Measurements from ENCODE around the gene DNM1.

DNM1 gene

DNA sequence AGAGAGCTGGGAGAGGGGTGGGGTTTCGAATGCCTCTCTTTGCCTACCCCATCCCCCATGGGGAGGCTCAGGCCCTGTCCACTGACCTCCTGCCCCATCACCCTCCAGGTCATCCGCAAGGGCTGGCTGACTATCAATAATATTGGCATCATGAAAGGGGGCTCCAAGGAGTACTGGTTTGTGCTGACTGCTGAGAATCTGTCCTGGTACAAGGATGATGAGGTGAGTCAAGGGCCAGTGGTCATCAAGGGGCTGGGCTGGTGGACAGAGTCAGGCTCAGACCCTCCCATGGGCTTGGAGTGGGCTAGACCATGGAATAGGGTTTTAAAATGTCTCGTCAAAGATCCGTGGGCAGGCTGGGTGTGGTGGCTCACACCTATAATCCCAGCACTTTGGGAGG, 38.9 kb downstream of the DNM1 start:
- TF ChIP-seq, protein P1, sequence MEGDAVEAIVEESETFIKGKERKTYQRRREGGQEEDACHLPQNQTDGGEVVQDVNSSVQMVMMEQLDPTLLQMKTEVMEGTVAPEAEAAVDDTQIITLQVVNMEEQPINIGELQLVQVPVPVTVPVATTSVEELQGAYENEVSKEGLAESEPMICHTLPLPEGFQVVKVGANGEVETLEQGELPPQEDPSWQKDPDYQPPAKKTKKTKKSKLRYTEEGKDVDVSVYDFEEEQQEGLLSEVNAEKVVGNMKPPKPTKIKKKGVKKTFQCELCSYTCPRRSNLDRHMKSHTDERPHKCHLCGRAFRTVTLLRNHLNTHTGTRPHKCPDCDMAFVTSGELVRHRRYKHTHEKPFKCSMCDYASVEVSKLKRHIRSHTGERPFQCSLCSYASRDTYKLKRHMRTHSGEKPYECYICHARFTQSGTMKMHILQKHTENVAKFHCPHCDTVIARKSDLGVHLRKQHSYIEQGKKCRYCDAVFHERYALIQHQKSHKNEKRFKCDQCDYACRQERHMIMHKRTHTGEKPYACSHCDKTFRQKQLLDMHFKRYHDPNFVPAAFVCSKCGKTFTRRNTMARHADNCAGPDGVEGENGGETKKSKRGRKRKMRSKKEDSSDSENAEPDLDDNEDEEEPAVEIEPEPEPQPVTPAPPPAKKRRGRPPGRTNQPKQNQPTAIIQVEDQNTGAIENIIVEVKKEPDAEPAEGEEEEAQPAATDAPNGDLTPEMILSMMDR (conservative IDR thresholded peaks at IDR 0.05; ENCODE audit: low read depth), result no peak
- POLR2A ChIA-PET (ENCODE audit: low non-redundant PET), result no interaction called here
- CTCF ChIA-PET, result interaction anchor here (0.6 kb wide), 1 partner anchor 53 kb away, joined by 3 read pairs; no protein-coding TSS in a partner anchor
- no peak overlapping the region for H3K27ac ChIP-seq
- DNase-seq (ENCODE audit: low spot score), result no peak

DNA sequence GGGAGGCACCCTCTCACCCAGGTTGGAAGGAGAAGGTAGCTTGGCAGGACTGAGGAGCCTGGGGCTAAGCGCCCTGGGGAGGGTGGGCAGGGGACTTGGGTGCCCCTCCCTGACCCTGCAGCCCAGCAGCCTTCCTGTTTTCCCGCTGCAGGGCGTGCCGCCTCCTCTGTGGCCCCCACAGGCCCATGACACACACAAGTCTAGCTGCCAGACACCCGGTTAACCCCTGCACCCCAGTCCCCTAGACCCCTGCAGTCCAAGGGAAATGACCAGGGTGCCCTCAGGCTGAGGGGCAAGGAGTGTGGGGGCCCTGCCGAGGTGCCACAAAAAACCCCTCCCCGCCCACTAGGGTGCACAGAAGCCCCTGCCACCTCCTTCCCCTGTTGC, 39.6 kb downstream of the DNM1 start:
- no peak for DNase-seq (ENCODE audit: low spot score)
- H3K27ac ChIP-seq, result no peak overlapping the region
- POLR2A ChIA-PET (ENCODE audit: low non-redundant PET), result no interaction called here
- CTCF ChIA-PET, result interaction anchor here (0.6 kb wide), 1 partner anchor 597 kb away, joined by 3 read pairs; no protein-coding TSS in a partner anchor
- TF ChIP-seq, protein P1 (conservative IDR thresholded peaks at IDR 0.05; ENCODE audit: low read depth), result no peak

DNA sequence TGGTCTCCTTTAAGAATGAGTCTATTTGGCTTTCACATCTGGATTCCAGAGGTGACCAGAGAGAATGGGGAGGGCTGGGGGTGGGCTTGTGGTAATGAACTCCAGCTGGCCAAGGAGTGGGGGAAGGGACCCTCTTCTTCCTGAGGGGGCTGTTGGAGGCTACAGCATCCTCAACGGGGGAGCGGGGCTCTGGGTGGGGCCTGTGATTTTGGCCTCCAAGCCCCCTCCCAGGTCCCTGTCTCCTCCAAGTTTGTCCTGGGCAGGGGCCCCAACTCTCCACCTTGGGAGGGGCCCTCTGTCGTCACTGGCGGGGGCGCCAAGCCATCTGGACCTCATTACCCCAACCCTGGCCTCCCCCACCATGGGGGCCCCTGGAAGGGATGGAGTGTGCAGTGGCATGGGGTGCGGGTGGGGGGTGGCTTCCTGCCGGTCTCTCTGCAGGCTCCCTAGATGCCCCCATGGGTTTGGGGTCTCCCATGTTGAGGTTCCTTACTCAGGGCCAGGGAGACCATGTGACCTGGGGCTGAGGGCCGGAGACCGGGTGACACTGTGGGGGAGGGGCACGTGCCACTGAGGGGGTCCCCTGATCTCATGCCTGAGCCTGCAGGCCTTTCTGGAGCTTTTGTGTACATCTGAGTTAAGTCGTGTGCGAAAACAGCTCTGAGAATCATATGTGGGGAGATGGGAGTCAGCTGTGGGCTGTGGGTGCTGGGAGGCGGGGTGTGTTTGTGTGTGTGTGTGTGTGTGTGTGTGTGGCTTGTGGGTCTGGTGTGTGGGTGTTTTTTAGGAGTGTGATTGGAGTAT, 40.2 kb downstream of the DNM1 start:
- ChIA-PET CTCF (interaction anchor here (0.6 kb wide), 1 partner anchor 598 kb away, joined by 3 read pairs; no protein-coding TSS in a partner anchor), POLR2A (ENCODE audit: low non-redundant PET) (no interaction called here)
- no peak overlapping the region for H3K27ac ChIP-seq
- no peak for DNase-seq (ENCODE audit: low spot score)
- TF ChIP-seq, protein P1 (conservative IDR thresholded peaks at IDR 0.05; ENCODE audit: low read depth), result no peak

DNA sequence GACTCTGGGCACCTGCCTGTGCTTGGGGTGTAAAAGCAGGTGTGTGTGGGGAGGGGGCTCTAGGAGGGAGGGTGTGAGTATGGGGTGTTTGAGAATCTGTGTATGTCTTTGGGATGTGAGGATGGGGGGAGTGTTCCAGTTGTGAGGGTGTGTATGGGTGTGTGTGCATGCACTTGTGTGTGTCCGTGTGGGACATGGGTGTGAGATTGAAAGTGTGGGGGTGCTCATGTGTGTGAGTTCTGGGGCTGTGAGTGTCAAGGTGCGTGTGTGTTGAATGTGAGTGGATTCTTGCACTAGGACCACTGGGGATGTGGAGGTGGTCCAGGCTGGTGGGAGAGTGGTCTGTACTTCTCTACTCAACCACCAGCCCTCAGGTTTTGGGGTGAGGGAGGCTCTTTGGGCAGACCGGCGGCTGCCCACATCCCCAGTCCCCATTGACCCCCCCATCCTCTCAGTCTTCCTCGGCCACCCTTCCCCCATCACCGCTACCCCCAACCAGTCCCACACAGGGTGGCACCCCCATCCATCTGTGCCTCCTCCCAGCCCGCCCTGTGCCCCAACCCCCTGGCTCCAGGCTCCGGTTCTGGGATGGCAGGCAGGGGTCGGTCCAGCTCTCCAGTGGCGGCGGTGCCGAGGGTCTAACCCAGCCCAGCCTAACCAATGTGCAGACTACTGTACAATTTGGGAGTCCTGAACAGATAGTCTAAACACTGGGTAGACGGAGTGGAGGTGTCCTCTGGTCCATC, 41.1 kb downstream of the DNM1 start:
- no peak for DNase-seq (ENCODE audit: low spot score)
- peak overlapping the region; percentile 33 for H3K27ac ChIP-seq
- POLR2A ChIA-PET (ENCODE audit: low non-redundant PET), result no interaction called here
- CTCF ChIA-PET, result no interaction called here
- TF ChIP-seq, protein P1 (conservative IDR thresholded peaks at IDR 0.05; ENCODE audit: low read depth), result no peak

DNA sequence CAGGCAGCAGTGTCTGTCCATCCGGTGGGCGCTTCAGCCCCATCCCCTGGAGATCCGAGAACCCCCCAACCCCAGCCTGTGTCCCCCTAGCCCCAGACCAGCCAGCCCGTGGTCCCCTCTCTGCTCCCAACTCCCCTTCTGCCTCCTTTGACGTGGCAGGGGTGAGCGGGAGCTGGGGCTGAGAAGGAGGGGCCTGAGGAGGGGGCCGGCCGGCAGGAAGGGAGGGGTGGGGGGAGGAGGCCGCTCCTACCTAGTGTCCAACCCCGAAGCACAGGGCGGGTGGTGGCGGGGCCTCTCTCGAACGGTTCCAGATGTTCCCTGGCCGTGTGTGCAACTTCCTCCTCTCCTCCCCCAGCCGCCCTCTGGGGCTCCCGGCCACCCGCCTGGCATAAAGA, 41.7 kb downstream of the DNM1 start:
- H3K27ac ChIP-seq, result peak overlapping the region; percentile 33
- DNase-seq (ENCODE audit: low spot score), result no peak
- TF ChIP-seq, protein P1 (conservative IDR thresholded peaks at IDR 0.05; ENCODE audit: low read depth), result no peak
- POLR2A ChIA-PET (ENCODE audit: low non-redundant PET), result no interaction called here
- CTCF ChIA-PET, result no interaction called here

DNA sequence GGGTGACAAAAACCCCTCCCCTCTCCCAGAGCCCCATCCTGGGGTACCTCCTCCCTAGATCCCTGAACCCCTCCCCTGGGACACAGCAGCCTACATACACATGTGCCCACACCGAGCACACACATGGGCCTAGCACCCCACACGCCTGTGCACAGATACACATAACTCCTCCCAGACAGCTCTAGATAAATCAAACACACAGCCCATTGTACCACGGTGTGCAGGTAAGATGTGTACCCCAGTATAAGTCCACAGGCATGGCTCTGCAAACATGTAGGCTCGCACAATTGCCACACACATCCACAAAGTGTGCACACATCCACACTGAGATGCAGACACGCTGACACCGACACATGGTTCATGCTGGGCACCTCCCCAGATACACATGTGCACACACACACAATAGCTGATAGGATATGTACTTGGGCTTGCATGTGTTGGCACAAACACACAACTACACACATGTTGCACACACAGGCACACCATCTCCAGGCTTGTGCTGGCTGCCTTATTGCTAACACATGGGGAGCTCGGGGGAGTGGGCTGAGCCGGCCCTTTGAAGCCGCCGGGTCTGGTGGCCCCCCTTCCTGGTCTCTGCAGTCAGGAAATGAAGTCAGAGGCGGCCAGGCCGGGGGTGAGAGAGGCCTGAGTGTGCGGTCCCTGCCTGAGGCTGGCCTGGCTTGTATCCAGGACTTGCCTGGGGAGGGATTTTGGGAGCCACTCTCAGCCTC, 42.4 kb downstream of the DNM1 start:
- CTCF ChIA-PET, result interaction anchor here (0.6 kb wide), 1 partner anchor 16 kb away, joined by 3 read pairs; no protein-coding TSS in a partner anchor
- POLR2A ChIA-PET (ENCODE audit: low non-redundant PET), result no interaction called here
- H3K27ac ChIP-seq, result peak overlapping the region; percentile 33
- TF ChIP-seq, protein P1 (conservative IDR thresholded peaks at IDR 0.05; ENCODE audit: low read depth), result no peak
- DNase-seq (ENCODE audit: low spot score), result no peak

Measured in RWPE1 (cell line).